OCI-LY7 (cell line): ENCODE results near the gene THEM5. TPM values are rescaled to one million over a fixed set of nuclear protein-coding genes. Genes with fewer than 3 reads are reported as not detected.

Source experiments
- BruUV-seq: library from RNA; stranded (reverse); fragments of 400-500 nt; replicated peaks from 2 replicates; lab custom pipeline; 2021; lab: Mats Ljungman, UMichigan
- CTCF ChIA-PET: fragments of 300-600 bp; sonication (Branson Sonifier 250); formaldehyde crosslinking; loops from one replicate; lab custom pipeline; 2022; ENCODE audit warnings: antibody characterized with exemption; ENCODE audit not compliant: unreplicated experiment; lab: Charles Lee
- POLR2A ChIA-PET: fragments of 300-600 bp; sonication (Branson Sonifier 250); formaldehyde crosslinking; loops from one replicate; lab custom pipeline; 2022; ENCODE audit warnings: antibody characterized with exemption; lab: Charles Lee
- DNase-seq: peaks from one replicate; pipeline ENCODE4 v3.0.0-alpha.2; 2015; ENCODE audit warnings: low spot score
- H2AFZ ChIP-seq: fragments of 200-600 bp; sonication (generic), shearing (Covaris generic); 2 replicates; pipeline ENCODE4 v1.6.1; 2014; ENCODE audit warnings: mild to moderate bottlenecking, antibody characterized with exemption, low read length, moderate library complexity
- H3K27ac ChIP-seq: fragments of 200-600 bp; sonication (generic); 2 replicates; pipeline ENCODE4 v1.5.1; 2014; ENCODE audit warnings: mixed run types, low read depth, mild to moderate bottlenecking, moderate library complexity, low read length, inconsistent platforms; ENCODE audit not compliant: poor library complexity, severe bottlenecking
- H3K36me3 ChIP-seq: fragments of 200-600 bp; sonication (generic); 2 replicates; pipeline ENCODE4 v1.6.1; 2014; ENCODE audit warnings: mild to moderate bottlenecking, antibody characterized with exemption, low read length, moderate library complexity, mixed read lengths; ENCODE audit not compliant: insufficient read depth
- H3K4me1 ChIP-seq: fragments of 200-600 bp; sonication (generic); 2 replicates; pipeline ENCODE4 v1.5.1; 2014; ENCODE audit warnings: mild to moderate bottlenecking, low read length; ENCODE audit not compliant: insufficient read depth, poor library complexity, severe bottlenecking
- H3K4me2 ChIP-seq: fragments of 200-600 bp; sonication (generic); 2 replicates; pipeline ENCODE4 v1.6.1; 2014; ENCODE audit warnings: mild to moderate bottlenecking, low read length
- H3K4me3 ChIP-seq: fragments of 200-600 bp; sonication (generic); 2 replicates; pipeline ENCODE4 v1.5.1; 2014; ENCODE audit warnings: mild to moderate bottlenecking, low read depth, low read length; ENCODE audit not compliant: poor library complexity, severe bottlenecking
- H3K79me2 ChIP-seq: fragments of 200-600 bp; sonication (generic); 2 replicates; pipeline ENCODE4 v1.6.1; 2016; ENCODE audit warnings: low read depth, mild to moderate bottlenecking, low read length, moderate library complexity, mixed read lengths; ENCODE audit not compliant: insufficient read depth
- H3K9me2 ChIP-seq: fragments of 200-600 bp; sonication (generic); 2 replicates; pipeline ENCODE4 v1.6.1; 2016; ENCODE audit warnings: mild to moderate bottlenecking, low read length, mixed read lengths; ENCODE audit not compliant: insufficient read depth
- H3K9me3 ChIP-seq: fragments of 200-600 bp; sonication (generic); 2 replicates; pipeline ENCODE4 v1.6.1; 2014; ENCODE audit warnings: mild to moderate bottlenecking, mixed run types, low read length, mixed read lengths
- H4K20me1 ChIP-seq: fragments of 200-600 bp; sonication (generic); 2 replicates; pipeline ENCODE4 v1.6.1; 2014; ENCODE audit warnings: mild to moderate bottlenecking, antibody characterized with exemption, low read length, moderate library complexity, mixed read lengths; ENCODE audit not compliant: insufficient read depth
- CTCF ChIP-seq: fragments of 200-600 bp; sonication (generic); conservative IDR thresholded peaks from 2 replicates; pipeline ENCODE4 v1.5.1; 2014; ENCODE audit warnings: mild to moderate bottlenecking, antibody characterized with exemption, low read length, moderate library complexity, mixed read lengths
- EZH2phosphoT487 ChIP-seq: fragments of 200-600 bp; sonication (generic); IDR thresholded peaks from 2 replicates; pipeline ENCODE4 v1.6.1; 2018; ENCODE audit warnings: low read depth, borderline replicate concordance, mild to moderate bottlenecking, mixed run types, antibody characterized with exemption, low read length, moderate library complexity, mixed read lengths
- intact Hi-C: fragments of 100-400 bp; cut with micrococcal nuclease; formaldehyde crosslinking; loops from one replicate; pipeline ENCODE4 v1.10.0; 2022; ENCODE audit not compliant: unreplicated experiment
- total RNA-seq, 2 experiments: library from RNA; depleted of rRNA in 1 of 2; stranded (reverse); fragments of >200 nt in 1 of 2; shearing (Covaris generic) in 1 of 2; gene quantifications; 2 replicates each; pipeline ENCODE4 v1.2.3, GENCODE V29; 2014 to 2022

THEM5 gene
- total RNA-seq, 2 experiments from 2014 or later = not detected

GRCh38 chr1:151867321-151867720 is 13.8 kb upstream of the THEM5 start:
- Histone ChIP-seq H3K4me1 (no peaks in the 10 kb centered on the region), H3K79me2 (no peaks in the 10 kb centered on the region), H3K4me2 (no peak overlapping the region), H3K9me3 (no peaks in the 10 kb centered on the region), H3K9me2 (no peaks in the 10 kb centered on the region), H4K20me1 (no peaks in the 10 kb centered on the region), H3K36me3 (no peaks in the 10 kb centered on the region), H3K4me3 (no peak overlapping the region), H3K27ac (no peak overlapping the region), H2AFZ (no peak overlapping the region)
- no TSS peak for BruUV-seq
- POLR2A ChIA-PET = no interaction called here
- no peak for DNase-seq
- CTCF ChIA-PET = no interaction called here
- intact Hi-C loops = no loop called here
- no peak for TF ChIP-seq EZH2phosphoT487

- Histone ChIP-seq H3K79me2 (no peaks in the 10 kb centered on the region), H3K9me2 (no peaks in the 10 kb centered on the region), H3K9me3 (no peaks in the 10 kb centered on the region), H3K4me3 (no peak overlapping the region), H3K36me3 (no peaks in the 10 kb centered on the region), H4K20me1 (no peaks in the 10 kb centered on the region), H2AFZ (no peak overlapping the region), H3K27ac (no peak overlapping the region), H3K4me2 (no peak overlapping the region), H3K4me1 (peaks cover 8% of the 10 kb centered on the region)
- POLR2A ChIA-PET = no interaction called here
- DNase-seq = no peak
- intact Hi-C loops = no loop called here
- CTCF ChIA-PET = no interaction called here
- TF ChIP-seq CTCF = no peak
- no peak for TF ChIP-seq EZH2phosphoT487
- BruUV-seq = no TSS peak
Measured at GRCh38 chr1:151864411-151864810, 10.9 kb upstream of the THEM5 start.

GRCh38 chr1:151862604-151863003 is 9.1 kb upstream of the THEM5 start:
- CTCF ChIA-PET = no interaction called here
- no peak overlapping the region for H3K4me3 ChIP-seq
- intact Hi-C loops = no loop called here
- no peaks in the 10 kb centered on the region for H4K20me1 ChIP-seq
- POLR2A ChIA-PET = no interaction called here
- H3K9me3 ChIP-seq = no peaks in the 10 kb centered on the region
- no peak overlapping the region for H3K4me2 ChIP-seq
- no peak for TF ChIP-seq EZH2phosphoT487
- no peak for TF ChIP-seq CTCF
- H2AFZ ChIP-seq = no peak overlapping the region
- no peaks in the 10 kb centered on the region for H3K36me3 ChIP-seq
- H3K27ac ChIP-seq = no peak overlapping the region
- H3K9me2 ChIP-seq = no peaks in the 10 kb centered on the region
- H3K4me1 ChIP-seq = peaks cover 8% of the 10 kb centered on the region
- no TSS peak for BruUV-seq
- H3K79me2 ChIP-seq = no peaks in the 10 kb centered on the region
- no peak for DNase-seq
